ENCODE data around the gene RND2. TPM values are rescaled to one million over a fixed set of nuclear protein-coding genes. Genes with fewer than 3 reads are reported as not detected.

RND2 gene
- total RNA-seq, 2 experiments from 2014 or later, result not detected

DNA sequence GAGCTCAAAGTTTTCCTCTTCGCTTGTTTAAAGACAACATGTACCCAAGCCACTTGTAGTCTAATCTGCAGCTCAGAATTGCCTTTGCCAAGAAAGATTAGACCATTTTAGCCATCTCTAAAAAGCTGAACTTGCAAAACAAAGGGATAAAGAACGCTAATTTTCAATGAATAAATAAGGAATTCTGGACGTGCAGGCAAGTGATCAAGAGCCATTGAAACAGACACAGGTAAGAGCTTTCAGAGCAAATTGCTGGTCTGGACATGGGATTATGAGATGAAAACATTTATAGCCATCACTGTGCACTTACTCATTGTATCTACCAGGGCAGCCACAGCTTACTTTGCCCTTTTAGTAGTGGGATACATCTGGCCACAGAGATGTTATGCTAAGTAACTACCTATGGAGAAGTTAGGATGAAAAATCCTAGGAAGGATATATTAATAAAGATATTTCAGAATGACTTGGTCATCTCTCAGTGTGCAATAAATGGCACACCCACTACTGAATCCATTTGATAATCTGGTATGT, 44.4 kb downstream of the RND2 start:
- DNase-seq, result no peak
- intact Hi-C loops (cut with micrococcal nuclease), result no loop called here
- no peak for ATAC-seq
- no peaks in the 10 kb centered on the region for H3K4me1 Mint-ChIP-seq (ENCODE audit: low read depth)
- TF ChIP-seq, protein P1, sequence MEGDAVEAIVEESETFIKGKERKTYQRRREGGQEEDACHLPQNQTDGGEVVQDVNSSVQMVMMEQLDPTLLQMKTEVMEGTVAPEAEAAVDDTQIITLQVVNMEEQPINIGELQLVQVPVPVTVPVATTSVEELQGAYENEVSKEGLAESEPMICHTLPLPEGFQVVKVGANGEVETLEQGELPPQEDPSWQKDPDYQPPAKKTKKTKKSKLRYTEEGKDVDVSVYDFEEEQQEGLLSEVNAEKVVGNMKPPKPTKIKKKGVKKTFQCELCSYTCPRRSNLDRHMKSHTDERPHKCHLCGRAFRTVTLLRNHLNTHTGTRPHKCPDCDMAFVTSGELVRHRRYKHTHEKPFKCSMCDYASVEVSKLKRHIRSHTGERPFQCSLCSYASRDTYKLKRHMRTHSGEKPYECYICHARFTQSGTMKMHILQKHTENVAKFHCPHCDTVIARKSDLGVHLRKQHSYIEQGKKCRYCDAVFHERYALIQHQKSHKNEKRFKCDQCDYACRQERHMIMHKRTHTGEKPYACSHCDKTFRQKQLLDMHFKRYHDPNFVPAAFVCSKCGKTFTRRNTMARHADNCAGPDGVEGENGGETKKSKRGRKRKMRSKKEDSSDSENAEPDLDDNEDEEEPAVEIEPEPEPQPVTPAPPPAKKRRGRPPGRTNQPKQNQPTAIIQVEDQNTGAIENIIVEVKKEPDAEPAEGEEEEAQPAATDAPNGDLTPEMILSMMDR (IDR thresholded peaks at IDR 0.05), result no peak
- no peak overlapping the region for H3K27ac Mint-ChIP-seq
- H3K27me3 Mint-ChIP-seq, result no peaks in the 10 kb centered on the region
- no peaks in the 10 kb centered on the region for H3K9me3 Mint-ChIP-seq
- H3K4me3 Mint-ChIP-seq, result no peak overlapping the region
- CTCF ChIA-PET, result no interaction called here
- peaks cover 30% of the 10 kb centered on the region for H3K36me3 Mint-ChIP-seq (ENCODE audit: low read depth)
- POLR2A ChIA-PET, result interaction anchor here (1.0 to 1.2 kb wide), 2 partner anchors 12 to 55 kb away, joined by 3 read pairs; partner anchors contain the start of gene BRCA1

DNA sequence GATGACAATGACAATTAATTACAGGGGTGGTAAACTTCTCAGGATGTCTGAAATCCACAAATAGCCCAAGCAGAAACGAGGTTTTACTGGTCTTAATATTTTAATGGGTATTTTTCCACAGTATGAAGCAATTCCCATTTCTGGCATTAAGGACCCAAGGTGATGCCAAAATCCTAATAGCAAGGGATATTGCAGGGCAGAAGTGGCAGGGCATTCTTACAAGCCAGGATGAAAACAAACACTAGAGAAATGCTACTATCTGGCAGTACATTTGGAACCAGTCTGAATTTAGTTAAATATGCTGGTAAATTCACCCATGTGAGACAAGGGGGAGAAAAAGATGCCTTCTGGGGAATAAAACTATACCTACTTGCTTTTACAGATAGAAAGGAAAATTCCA, 45.2 kb downstream of the RND2 start:
- Mint-ChIP-seq H3K27ac (no peak overlapping the region), H3K9me3 (no peaks in the 10 kb centered on the region), H3K27me3 (no peaks in the 10 kb centered on the region), H3K36me3 (ENCODE audit: low read depth) (peaks cover 33% of the 10 kb centered on the region), H3K4me1 (ENCODE audit: low read depth) (no peaks in the 10 kb centered on the region), H3K4me3 (no peak overlapping the region)
- DNase-seq (no peak), ATAC-seq (no peak)
- intact Hi-C loops (cut with micrococcal nuclease), result no loop called here
- CTCF ChIA-PET, result no interaction called here
- TF ChIP-seq, protein P1 (IDR thresholded peaks at IDR 0.05), result no peak
- POLR2A ChIA-PET, result no interaction called here

DNA sequence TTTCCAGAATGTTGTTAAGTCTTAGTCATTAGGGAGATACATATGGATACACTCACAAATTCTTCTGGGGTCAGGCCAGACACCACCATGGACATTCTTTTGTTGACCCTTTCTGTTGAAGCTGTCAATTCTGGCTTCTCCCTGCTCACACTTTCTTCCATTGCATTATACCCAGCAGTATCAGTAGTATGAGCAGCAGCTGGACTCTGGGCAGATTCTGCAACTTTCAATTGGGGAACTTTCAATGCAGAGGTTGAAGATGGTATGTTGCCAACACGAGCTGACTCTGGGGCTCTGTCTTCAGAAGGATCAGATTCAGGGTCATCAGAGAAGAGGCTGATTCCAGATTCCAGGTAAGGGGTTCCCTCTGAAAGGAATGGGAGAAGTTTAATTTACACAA, 45.8 kb downstream of the RND2 start:
- Mint-ChIP-seq H3K9me3 (no peaks in the 10 kb centered on the region), H3K27me3 (no peaks in the 10 kb centered on the region), H3K4me3 (no peak overlapping the region), H3K4me1 (ENCODE audit: low read depth) (no peaks in the 10 kb centered on the region), H3K27ac (no peak overlapping the region), H3K36me3 (ENCODE audit: low read depth) (peaks cover 30% of the 10 kb centered on the region)
- ATAC-seq (no peak), DNase-seq (no peak)
- ChIA-PET CTCF (no interaction called here), POLR2A (interaction anchor here (0.5 kb wide), 1 partner anchor 291 kb away, joined by 3 read pairs; no protein-coding TSS in a partner anchor)
- TF ChIP-seq, protein P1 (IDR thresholded peaks at IDR 0.05), result no peak
- intact Hi-C loops (cut with micrococcal nuclease), result no loop called here

DNA sequence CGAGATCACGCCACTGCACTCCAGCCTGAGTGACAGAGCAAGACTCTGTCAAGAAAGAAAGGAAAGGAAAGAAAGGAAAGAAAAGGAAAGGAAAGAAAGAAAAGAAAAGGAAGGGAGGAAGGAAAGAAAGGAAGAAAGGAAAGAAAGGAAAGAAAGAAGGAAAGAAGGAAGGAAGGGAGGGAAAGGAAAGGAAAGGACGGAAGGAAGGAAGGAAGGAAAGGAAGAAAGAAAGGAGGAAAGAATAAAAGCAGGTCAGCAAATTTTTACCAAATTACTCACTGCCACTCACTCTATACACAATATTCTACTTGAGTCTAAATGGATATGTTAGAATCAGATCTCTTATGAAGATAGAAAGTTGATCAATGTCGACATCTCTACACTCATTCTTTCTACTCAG, 49.8 kb downstream of the RND2 start:
- no peak for ATAC-seq
- Mint-ChIP-seq H3K27ac (no peak overlapping the region), H3K4me3 (no peak overlapping the region), H3K4me1 (ENCODE audit: low read depth) (no peaks in the 10 kb centered on the region), H3K27me3 (no peaks in the 10 kb centered on the region), H3K36me3 (ENCODE audit: low read depth) (peaks cover 31% of the 10 kb centered on the region), H3K9me3 (no peaks in the 10 kb centered on the region)
- intact Hi-C loops (cut with micrococcal nuclease), result no loop called here
- ChIA-PET CTCF (no interaction called here), POLR2A (interaction anchor here (1.1 kb wide), 1 partner anchor 241 kb away, joined by 3 read pairs; no protein-coding TSS in a partner anchor)
- no peak for DNase-seq
- TF ChIP-seq, protein P1 (IDR thresholded peaks at IDR 0.05), result no peak

DNA sequence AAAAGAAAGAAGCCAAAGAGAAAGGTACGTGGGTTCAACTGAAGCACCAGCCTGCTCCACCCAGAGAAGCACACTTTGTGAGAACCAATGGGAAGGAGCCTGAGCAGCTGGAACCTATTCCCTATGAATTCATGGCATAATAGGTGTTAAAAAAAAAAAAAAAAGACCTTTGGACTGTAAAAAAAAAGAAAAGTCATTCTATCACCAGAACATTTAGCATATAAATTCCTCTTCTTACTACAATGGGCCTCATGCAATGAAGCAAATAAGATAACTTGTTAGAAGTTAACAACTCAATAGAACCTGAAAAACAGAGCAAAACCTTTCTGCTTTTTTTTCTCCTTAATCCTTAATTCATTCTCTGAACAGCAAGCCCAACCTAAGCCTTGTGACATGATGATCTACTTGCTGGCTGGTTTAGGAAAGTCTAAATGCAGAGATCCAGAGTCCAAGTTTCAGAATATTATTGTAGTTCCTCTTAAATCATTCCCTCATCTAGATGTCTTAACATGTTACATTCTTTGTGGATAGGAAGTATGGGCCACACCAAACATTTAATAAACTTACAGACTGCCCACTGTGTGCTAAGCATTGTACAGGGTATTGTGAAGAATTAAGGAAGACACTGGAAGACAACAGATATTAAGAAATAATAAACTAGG, 54.7 kb downstream of the RND2 start:
- no peaks in the 10 kb centered on the region for H3K27me3 Mint-ChIP-seq
- H3K9me3 Mint-ChIP-seq, result no peaks in the 10 kb centered on the region
- TF ChIP-seq, protein P1 (IDR thresholded peaks at IDR 0.05), result no peak
- H3K4me1 Mint-ChIP-seq (ENCODE audit: low read depth), result no peaks in the 10 kb centered on the region
- no peak overlapping the region for H3K4me3 Mint-ChIP-seq
- no peak for ATAC-seq
- intact Hi-C loops (cut with micrococcal nuclease), result no loop called here
- H3K36me3 Mint-ChIP-seq (ENCODE audit: low read depth), result peaks cover 33% of the 10 kb centered on the region
- H3K27ac Mint-ChIP-seq, result no peak overlapping the region
- ChIA-PET CTCF (no interaction called here), POLR2A (no interaction called here)
- DNase-seq, result no peak
